Coronary artery (tissue), 2 donors: ENCODE measurements around the gene SRD5A1.

Experiments used
- DNase-seq: peaks from one replicate; pipeline ENCODE4 v3.0.0-alpha.2; 2017; ENCODE audit warnings: low spot score
- H3K27ac ChIP-seq, 2 donors: fragments of 200-600 bp; sonication (generic); one replicate each; pipeline ENCODE4 v1.5.1; 2016 to 2019
- H3K4me3 ChIP-seq: fragments of 200-600 bp; sonication (generic); 2 replicates; pipeline ENCODE4 v1.5.1; 2016; ENCODE audit warnings: mild to moderate bottlenecking, moderate library complexity
- CTCF ChIP-seq: fragments of 200-600 bp; sonication (generic); IDR thresholded peaks from one replicate; pipeline ENCODE4 v1.5.1; 2019; ENCODE audit warnings: antibody characterized with exemption

Gene SRD5A1

GRCh38 chr5:6631441-6631840 is 1.8 kb upstream of the SRD5A1 start:
- no peak overlapping the region for H3K27ac ChIP-seq
- no peak for DNase-seq
- no peak overlapping the region for H3K4me3 ChIP-seq
- TF ChIP-seq CTCF = no peak

DNA sequence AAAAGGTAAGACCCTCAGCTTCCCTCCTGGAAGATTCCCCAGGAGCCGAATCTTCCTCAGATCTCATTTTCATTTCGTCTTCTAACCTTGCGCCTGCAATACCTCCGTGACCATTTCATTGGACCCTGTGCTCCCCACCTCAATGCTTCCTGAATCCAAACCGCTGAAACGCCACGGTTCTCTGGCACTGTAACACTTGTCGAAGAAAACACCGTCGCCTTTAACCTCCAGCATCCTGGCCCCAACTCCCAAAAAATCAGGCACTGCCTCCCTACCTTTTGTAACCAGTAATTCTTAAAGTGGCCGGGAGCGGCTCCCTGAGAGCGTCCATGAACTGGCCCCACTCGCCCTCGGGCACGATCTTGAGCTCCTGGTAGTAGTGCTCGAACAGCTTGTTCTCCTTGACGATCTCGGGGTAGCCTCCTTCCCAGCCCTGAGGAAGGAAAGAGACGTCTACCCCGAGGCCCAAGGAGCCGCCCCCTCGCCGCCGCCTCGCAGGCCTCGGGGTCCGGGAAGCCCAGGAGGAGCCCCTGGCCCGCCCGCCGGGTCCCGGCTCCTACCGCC is 834 bp upstream of the SRD5A1 start:
- Histone ChIP-seq H3K27ac (peak overlapping the region; percentile 81 to 92), H3K4me3 (peak overlapping the region; percentile 99)
- TF ChIP-seq CTCF = no peak
- DNase-seq = no peak

- peak; percentile 78 for DNase-seq
- no peak for TF ChIP-seq CTCF
- Histone ChIP-seq H3K4me3 (peak overlapping the region; percentile 99), H3K27ac (peak overlapping the region; percentile 81 to 92)
Observed at GRCh38 chr5:6633469-6634245, 417 bp downstream of the SRD5A1 start.

DNA sequence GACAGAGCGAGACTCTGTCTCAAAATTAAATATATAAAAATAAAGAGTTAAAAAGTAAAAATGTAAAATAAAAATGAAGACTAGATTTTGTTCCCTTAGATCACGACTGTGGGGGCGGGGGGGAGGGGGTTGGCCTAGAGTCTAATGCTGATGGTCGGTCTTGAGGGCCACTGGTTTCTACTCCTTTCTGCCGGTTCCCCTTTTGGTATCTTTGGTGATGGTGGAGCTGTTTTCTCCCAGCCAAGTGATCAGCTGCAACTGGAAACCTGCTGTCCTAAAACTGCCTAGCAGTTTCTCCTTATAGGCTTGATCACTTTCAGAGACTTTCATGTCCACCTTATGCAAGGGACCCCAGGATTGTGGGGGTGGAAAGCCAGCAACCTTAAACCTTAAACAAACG is 1.1 kb downstream of the SRD5A1 start:
- TF ChIP-seq CTCF = no peak
- Histone ChIP-seq H3K4me3 (peak overlapping the region; percentile 99), H3K27ac (no peak overlapping the region)
- DNase-seq = no peak

- DNase-seq = no peak
- H3K27ac ChIP-seq = no peak overlapping the region
- no peak for TF ChIP-seq CTCF
- H3K4me3 ChIP-seq = no peak overlapping the region
Observed at GRCh38 chr5:6634788-6635430, 1.7 kb downstream of the SRD5A1 start.

DNA sequence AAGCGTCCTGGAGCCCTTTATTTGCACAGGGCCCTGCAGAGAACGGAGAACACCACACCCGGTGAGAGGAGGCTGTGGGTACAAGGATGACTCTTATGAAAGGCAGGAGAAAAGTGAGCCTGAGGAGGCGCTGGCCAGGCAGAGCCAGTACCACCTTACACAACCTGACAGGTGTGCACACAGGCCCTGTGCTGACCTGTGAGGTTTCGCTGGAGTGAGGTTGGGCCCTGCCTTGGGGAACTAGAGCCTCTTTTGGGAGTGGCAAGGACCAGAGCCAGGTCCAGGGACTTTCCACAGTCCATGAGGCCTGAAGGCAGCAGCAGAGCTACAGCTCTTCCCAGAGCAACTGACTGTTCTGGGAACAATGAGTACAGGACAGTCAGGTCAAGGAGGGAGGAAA is 3.1 kb downstream of the SRD5A1 start:
- no peak overlapping the region for H3K4me3 ChIP-seq

More for the DNA sequence above, 3.1 kb downstream of the SRD5A1 start:
- no peak overlapping the region for H3K27ac ChIP-seq
- no peak for TF ChIP-seq CTCF
- DNase-seq = no peak
